GM12878 (cell line): Measurements from ENCODE around the gene SLC44A3.

Source experiments
- CEBPB ChIP-seq, 2 experiments: fragments of 150-350 bp in 1 of 2; IDR thresholded peaks; 2 replicates each; pipeline ENCODE4 v1.6.1; 2012 to 2014; ENCODE audit warnings: low read depth in 2 of 2, low read length in 2 of 2, borderline replicate concordance in 1 of 2, inconsistent platforms in 1 of 2
- CTCF ChIP-seq, 3 experiments: IDR thresholded peaks in 2 of 3; conservative IDR thresholded peaks in 1 of 3; 2 replicates each; pipeline ENCODE4 v1.5.1; 2011; ENCODE audit warnings: low read depth in 3 of 3, low read length in 3 of 3, mild to moderate bottlenecking in 3 of 3, control low read depth in 2 of 3, moderate library complexity in 2 of 3, inconsistent platforms in 1 of 3, mixed read lengths in 1 of 3; ENCODE audit not compliant: control insufficient read depth in 2 of 3, insufficient read depth in 1 of 3; ENCODE audit errors: extremely low read depth in 1 of 3
- ETV6 ChIP-seq, 2 experiments: fragments of 450-650 bp in 1 of 2; IDR thresholded peaks in 1 of 2; conservative IDR thresholded peaks in 1 of 2; 2 replicates each; pipeline ENCODE4 v1.6.1; 2014; ENCODE audit warnings: antibody characterized with exemption in 1 of 2, borderline replicate concordance in 1 of 2, low read depth in 1 of 2, mild to moderate bottlenecking in 1 of 2, moderate library complexity in 1 of 2
- JUND ChIP-seq: IDR thresholded peaks from 2 replicates; pipeline ENCODE4 v1.6.1; 2012; ENCODE audit warnings: low read depth, mild to moderate bottlenecking, low read length, improper control_type of control experiment, moderate library complexity
- KDM1A ChIP-seq: fragments of 200-600 bp; sonication (generic); IDR thresholded peaks from 2 replicates; pipeline ENCODE4 v1.6.1; 2016; ENCODE audit warnings: borderline replicate concordance
- MEF2A ChIP-seq: IDR thresholded peaks from 2 replicates; pipeline ENCODE4 v1.6.1; 2011; ENCODE audit warnings: low read depth, mild to moderate bottlenecking, low read length, moderate library complexity; ENCODE audit not compliant: insufficient read depth
- POLR2A ChIP-seq: IDR thresholded peaks from 2 replicates; pipeline ENCODE4 v1.6.1; 2011; ENCODE audit warnings: low read depth, mild to moderate bottlenecking, low read length
- POLR2AphosphoS5 ChIP-seq: IDR thresholded peaks from 2 replicates; pipeline ENCODE4 v1.6.1; 2011; ENCODE audit warnings: mild to moderate bottlenecking, low read length, inconsistent platforms
- POU2F2 ChIP-seq: IDR thresholded peaks from 3 replicates; pipeline ENCODE4 v1.6.1; 2011; ENCODE audit warnings: low read depth, mild to moderate bottlenecking, low read length, borderline replicate concordance
- RAD21 ChIP-seq: IDR thresholded peaks from 2 replicates; pipeline ENCODE4 v1.6.1; 2011; ENCODE audit warnings: mild to moderate bottlenecking, low read depth, low read length, moderate library complexity; ENCODE audit not compliant: insufficient read depth
- WRNIP1 ChIP-seq: IDR thresholded peaks from 2 replicates; pipeline ENCODE4 v1.6.1; 2011; ENCODE audit warnings: low read depth, low read length, improper control_type of control experiment, borderline replicate concordance
- ZNF24 ChIP-seq: fragments of 450-650 bp; IDR thresholded peaks from 2 replicates; pipeline ENCODE4 v1.6.1; 2017; ENCODE audit warnings: antibody characterized with exemption, mild to moderate bottlenecking

DNA sequence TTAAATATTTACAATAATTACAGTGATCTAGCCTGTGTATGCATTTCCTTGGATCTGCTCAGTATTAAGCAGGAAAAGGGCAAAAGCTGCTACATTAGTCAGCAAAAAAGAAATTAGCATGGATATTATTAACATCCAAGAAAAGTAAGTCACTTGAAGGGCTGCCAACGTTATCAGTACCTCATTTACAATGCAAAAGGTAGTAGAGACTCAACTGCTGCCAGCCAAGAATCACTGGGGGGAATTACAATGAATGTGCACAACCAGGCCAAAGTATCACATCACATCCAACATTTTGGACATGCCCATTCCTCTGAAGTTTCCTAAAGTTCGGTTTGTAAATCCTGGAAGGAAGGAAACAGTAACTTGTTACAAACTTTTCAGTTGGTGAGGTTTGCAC, 104.8 kb downstream of the SLC44A3 start:
- no peak for TF ChIP-seq CEBPB (IDR thresholded peaks at IDR 0.05; ENCODE audit: borderline replicate concordance in 1 of 2, low read depth in 2 of 2, low read length in 2 of 2)
- TF ChIP-seq POLR2A: no peak
- TF ChIP-seq JUND: no peak
- TF ChIP-seq ZNF24: no peak
- no peak for TF ChIP-seq CTCF (IDR thresholded peaks at IDR 0.05 in 2 of 3, conservative IDR thresholded peaks at IDR 0.05 in 1 of 3; ENCODE audit: control insufficient read depth in 2 of 3, extremely low read depth in 1 of 3, insufficient read depth in 1 of 3, low read depth in 3 of 3, low read length in 3 of 3)
- TF ChIP-seq KDM1A: no peak
- no peak for TF ChIP-seq POU2F2
- no peak for TF ChIP-seq RAD21
- no peak for TF ChIP-seq ETV6 (conservative IDR thresholded peaks at IDR 0.05 in 1 of 2, IDR thresholded peaks at IDR 0.05 in 1 of 2; ENCODE audit: borderline replicate concordance in 1 of 2, low read depth in 1 of 2)
- TF ChIP-seq POLR2AphosphoS5: no peak
- no peak for TF ChIP-seq MEF2A
- no peak for TF ChIP-seq WRNIP1
